ENCODE data around the gene KRT13. TPM values are rescaled to one million over a fixed set of nuclear protein-coding genes. Genes with fewer than 3 reads are reported as not detected.

Gene KRT13
- polyA plus RNA-seq, 1 donor, result not detected

GRCh38 chr17:41537614-41537954 is 32.2 kb upstream of the KRT13 start:
- no peak for DNase-seq (ENCODE audit: low read depth)

- no peak for DNase-seq (ENCODE audit: low read depth)
These were observed 31.6 kb upstream of the KRT13 start for GRCh38 chr17:41536741-41537613.

DNA sequence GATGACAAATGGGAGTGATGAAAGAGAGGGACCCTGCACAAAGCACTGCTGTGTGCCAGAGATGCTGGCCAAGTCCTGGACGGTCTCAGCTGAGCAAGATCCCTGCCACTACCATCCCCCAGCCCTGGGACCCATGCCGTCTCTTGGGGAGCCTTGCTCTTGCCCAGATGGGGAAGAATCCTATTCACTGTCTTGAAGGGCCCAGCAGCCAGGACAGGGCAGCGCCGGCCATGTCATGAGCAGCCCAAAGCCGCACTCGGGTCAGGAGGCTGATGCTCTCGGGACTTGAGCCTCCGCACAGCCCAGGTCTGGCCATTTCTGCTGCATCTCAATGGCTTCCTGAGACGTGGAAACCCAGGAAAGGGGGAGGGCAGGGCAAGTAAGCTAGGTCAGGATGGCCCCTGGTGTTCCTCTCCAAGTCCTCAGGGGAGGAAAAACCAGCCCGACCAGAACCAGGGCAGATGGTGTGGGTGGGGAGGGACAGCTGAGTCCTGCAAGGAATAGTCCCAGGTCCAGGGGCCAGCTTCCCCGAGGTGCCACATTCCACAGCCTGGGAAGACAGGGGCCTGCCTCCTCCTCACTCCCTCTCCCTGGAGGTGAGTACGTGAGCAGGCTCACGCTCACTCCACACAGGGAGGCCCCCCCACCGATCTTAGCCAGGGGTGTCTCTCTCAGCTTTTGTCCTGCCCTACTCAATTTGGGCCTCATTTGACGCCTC is 30.5 kb upstream of the KRT13 start:
- no peak for DNase-seq (ENCODE audit: low read depth)

- no peak for DNase-seq (ENCODE audit: low read depth)
These were observed 29.6 kb upstream of the KRT13 start for GRCh38 chr17:41534899-41535546.

GRCh38 chr17:41533613-41534012 is 28.2 kb upstream of the KRT13 start:
- DNase-seq (ENCODE audit: low read depth), result no peak

DNA sequence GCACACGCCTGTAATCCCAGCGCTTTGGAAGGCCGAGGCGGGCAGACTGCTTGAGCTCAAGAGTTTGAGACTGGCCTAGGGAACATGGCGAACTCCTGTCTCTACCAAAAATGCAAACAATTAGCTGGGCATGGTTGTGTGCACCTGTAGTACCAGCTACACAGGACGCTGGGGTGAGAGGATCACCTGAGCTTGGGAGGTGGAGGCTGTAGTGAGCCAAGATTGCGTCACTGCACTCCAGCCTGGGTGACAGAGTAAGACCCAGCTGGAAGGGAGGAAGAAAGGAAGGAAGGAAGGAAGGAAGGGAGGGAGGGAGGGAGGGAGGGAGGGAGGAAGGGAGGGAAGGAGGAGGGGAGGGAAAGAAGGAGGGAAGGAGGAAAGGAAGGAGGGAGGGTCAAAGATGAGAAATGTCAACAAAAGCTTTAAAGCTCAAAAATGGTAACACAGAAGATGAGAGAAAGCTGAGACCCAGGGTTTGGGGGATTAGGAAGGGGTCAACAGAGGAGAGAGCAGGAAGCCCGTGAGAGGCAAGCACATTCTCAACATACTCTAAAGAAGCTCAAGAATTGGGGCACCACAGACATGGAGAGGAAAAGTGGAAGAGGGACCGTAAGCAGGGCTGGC is 27.6 kb upstream of the KRT13 start:
- no peak for DNase-seq (ENCODE audit: low read depth)

DNA sequence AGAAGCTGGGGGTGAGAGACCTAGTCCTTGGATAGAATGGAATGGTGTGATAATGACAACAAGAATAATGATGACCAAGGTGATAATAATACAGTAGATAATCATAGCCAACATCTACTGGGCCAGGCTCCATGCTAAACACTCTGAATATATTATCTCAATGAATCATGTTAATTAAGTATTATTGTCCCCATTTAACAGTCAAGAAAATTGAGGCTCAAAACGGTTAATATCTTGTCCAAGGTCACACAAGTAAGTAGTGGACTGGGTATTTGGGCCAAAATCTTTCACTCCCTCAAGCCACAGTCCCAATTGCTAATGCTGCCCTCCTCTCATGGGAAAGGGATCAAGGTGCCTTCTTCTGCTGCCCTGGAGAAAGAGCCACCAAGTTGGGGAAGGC is 26.6 kb upstream of the KRT13 start:
- no peak for DNase-seq (ENCODE audit: low read depth)

DNA sequence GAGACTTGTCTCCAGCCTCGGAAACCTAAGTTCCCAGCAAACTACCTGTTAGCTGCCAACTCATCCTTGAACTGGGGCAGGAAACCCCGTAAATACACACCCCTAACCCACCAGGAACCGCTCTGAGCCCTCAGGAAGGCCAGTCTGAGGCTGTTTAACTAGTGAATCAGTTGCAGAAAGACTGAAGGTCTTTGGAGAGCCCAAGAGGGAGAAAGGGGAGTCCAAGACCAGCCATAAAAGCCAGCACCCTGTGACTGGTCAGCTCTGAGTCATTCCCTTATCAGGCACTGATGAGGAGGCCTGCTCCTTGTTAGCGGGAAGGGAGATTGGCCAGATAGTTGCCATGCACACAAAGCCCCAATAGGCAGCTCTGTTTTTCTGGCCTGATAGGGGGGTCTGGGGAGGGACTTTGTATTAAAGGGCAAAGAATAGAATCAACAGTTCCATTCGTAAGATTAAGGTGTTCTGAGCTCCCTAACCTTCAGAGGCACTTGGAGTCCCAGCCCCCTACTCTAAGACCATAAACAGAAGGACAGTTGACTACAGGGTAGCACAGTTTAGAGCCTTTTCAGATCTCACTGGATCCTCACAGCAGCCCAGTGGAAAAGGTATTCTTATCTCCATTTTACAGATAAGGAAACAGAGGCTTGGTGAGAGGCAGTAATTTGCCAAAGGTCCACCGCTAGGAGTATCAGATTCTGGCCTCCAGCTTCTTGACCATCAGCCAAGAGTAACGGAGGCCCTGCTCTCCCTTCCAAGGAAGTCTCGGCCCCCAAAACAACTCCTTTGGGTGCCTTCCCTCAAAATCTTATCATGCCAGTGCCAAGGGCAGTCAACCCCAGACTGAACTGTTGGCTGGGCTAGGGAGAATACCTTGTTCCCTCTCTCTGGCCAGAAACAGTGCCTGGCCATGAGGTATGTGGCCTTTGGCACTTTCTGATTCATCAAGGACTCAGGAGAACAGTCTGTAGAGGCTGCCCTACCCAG is 24.9 kb upstream of the KRT13 start:
- no peak for DNase-seq (ENCODE audit: low read depth)

DNA sequence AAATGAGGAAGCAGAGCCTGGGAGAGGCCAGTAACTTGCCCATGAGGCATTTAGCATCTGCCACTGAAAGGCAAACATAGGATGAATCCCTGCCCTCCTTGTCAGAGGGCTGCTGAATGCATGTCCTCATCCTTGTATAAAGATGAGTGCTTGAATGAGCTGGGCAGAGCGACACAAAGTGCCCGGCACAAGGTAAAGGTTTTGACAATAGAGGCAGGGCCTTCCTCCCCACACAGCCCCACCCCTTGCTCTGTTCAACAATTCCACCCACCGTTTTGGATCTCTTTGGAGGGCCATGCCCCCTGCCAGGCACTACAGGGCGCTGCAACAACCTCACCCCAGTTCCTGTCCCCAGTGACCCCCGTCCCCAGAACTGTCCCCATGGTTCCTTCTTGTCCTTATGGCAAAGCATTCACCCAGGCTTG is 24.1 kb upstream of the KRT13 start:
- DNase-seq (ENCODE audit: low read depth), result no peak

GRCh38 chr17:41528959-41529353 is 23.5 kb upstream of the KRT13 start:
- DNase-seq (ENCODE audit: low read depth), result no peak

- no peak for DNase-seq (ENCODE audit: low read depth)
These were observed 21.9 kb upstream of the KRT13 start for GRCh38 chr17:41527063-41528023.

- no peak for DNase-seq (ENCODE audit: low read depth)
These were observed 18.8 kb upstream of the KRT13 start for GRCh38 chr17:41524261-41524660.

DNA sequence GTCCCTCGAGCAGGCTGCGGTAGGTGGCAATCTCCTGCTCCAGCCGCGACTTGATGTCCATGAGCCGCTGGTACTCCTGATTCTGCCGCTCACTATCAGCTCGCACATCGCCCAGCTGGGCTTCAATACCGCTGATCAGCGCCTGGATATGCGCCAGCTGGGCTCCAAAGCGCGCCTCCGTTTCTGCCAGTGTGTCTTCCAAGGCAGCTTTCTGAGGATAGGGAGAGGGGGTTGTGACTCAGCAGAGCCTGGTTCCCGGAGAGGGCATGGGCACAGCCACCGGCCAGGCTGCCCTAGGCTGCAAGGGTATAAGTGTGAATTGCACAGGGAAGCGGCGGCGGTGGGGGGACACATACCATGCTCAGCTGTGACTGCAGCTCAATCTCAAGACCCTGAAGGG is 18.4 kb upstream of the KRT13 start:
- no peak for DNase-seq (ENCODE audit: low read depth)

DNA sequence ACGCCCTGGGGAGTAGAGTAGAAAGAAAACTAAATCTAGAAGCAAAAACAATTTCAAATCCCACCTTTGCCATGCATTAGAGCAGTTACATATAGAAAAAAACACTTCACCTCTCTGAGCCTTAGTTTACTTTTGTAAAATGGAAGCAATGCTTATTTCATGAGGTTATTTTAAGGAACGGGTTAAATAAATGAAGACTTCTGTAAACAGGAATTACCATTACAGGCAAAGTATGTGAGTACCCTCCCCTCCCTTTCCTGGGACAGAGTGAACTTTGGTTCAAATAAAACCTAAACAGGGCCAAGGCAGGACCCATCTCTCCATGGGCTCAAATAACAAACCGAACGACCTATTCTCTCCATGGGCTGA is 17.8 kb upstream of the KRT13 start:
- DNase-seq (ENCODE audit: low read depth), result no peak

DNA sequence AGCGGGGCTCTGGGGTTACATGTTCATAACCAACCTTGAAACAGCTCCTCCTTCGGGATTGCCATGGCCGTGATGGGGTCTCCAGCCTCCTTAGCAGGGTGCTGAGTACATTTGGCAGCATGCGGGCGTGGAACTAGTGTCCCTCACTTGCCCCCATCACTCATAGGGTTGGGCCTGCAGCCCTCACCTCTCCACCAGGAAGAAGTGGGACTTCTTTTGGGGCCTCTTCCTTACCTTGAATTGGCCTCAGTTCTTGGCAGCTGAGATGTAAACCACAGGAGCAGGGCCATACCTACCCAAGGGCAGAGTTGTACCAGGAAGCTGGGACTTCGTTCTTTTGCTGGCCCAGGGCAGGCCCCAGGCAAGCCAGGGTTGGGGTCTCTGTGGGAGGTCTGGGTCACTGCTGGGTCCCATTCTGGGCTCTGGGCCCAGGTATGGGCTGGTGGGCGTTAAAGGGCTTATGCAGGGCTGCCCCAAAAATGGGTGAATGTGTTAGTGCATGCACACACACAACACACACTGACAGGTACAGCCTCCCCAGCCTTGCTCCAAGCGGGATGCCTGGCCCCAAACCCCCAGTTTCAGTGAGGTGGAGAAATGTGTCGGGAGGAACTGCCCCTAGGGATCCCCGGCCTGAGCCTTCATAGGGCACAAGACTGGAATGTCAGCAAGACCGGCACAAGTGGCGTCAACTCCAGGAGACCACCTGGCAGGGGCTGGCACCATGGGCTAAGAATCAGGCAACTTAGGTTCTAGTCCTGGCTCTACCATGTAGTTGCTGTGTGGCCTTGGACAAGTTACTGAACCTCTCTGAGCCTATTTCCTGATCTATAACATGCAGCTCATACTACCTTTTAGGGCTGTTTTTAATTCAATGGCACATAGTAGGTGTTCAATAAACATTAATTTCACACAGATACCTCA is 17.2 kb upstream of the KRT13 start:
- no peak for DNase-seq (ENCODE audit: low read depth)

DNA sequence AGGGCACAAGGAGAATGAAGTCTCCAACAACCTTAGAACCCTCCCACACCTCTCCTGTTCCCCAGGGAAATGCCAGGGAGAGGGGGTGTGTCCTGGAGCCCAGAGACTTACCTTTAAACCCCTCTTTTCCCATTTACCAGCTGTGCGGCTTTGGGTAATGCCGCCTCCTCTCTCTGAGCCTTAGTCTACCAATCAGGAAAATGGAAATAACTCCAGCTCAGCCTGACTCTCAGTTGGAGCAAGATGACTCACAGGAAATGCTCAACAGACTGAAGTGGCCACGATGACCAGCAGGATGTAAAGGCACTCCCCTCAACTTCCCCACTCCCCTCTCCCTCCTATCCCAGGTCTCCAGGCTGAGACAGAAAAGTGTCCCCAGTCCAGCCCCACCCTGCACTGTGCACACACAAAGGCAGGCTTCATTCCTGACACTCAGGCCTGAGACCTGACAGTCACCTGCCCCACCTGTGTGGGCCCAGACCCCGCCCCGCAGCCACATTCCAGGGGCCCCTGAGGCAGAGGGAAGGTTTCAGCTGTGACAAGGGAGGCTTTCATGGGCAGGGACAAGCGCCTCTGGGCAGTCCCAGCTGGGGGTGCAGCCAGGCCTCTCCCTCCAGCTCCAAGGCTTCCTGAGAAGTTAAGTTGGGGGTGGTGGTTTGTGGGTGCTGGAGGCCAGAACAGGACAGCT is 16.3 kb upstream of the KRT13 start:
- no peak for DNase-seq (ENCODE audit: low read depth)

GRCh38 chr17:41520821-41521521 is 15.6 kb upstream of the KRT13 start:
- no peak for DNase-seq (ENCODE audit: low read depth)

Measured in forelimb muscle (tissue), 1 donor.